ENCODE results near the gene TMEM187. TPM values are rescaled to one million over a fixed set of nuclear protein-coding genes. Genes with fewer than 3 reads are reported as not detected.

TMEM187 gene
- total RNA-seq, 1 donor from 2014 or later, result 19.2 TPM

DNA sequence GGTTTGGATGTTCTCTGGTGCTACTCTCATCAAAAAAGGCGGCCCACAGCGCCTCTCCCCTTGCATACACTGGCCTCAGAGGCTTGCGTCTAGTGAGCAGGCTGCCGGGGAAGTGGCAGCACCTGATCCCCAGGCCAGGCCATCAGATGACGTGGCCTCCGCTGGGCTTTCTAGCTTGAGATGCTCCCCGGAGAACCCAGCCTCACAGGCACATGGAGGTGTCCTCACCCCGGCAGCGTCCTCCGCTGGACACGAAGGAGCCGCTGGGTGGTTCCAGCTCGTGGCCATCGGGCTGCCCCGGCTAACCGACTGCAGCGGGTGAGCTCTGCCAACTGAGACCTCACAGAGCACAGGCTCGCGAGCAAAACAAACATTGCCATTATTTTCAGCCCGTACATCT is 34.4 kb downstream of the TMEM187 start:
- peaks cover 5% of the 10 kb centered on the region for H3K36me3 Mint-ChIP-seq (ENCODE audit: unreplicated experiment)
- H3K27me3 Mint-ChIP-seq (ENCODE audit: unreplicated experiment), result no peaks in the 10 kb centered on the region
- DNase-seq (ENCODE audit: extremely low spot score, unreplicated experiment), result no peak
- H3K4me1 Mint-ChIP-seq (ENCODE audit: unreplicated experiment), result peaks cover 6% of the 10 kb centered on the region
- TF ChIP-seq CTCF (IDR thresholded peaks at IDR 0.05), result no peak
- H3K4me3 Mint-ChIP-seq (ENCODE audit: unreplicated experiment), result no peak overlapping the region
- H3K27ac Mint-ChIP-seq (ENCODE audit: unreplicated experiment), result no peak overlapping the region
- H3K9me3 Mint-ChIP-seq (ENCODE audit: unreplicated experiment), result no peaks in the 10 kb centered on the region

GRCh38 chrX:154008521-154008920 is 36.0 kb downstream of the TMEM187 start:
- no peak for TF ChIP-seq CTCF (IDR thresholded peaks at IDR 0.05)
- H3K27me3 Mint-ChIP-seq (ENCODE audit: unreplicated experiment), result no peaks in the 10 kb centered on the region
- peaks cover 5% of the 10 kb centered on the region for H3K36me3 Mint-ChIP-seq (ENCODE audit: unreplicated experiment)
- DNase-seq (ENCODE audit: extremely low spot score, unreplicated experiment), result no peak
- no peaks in the 10 kb centered on the region for H3K9me3 Mint-ChIP-seq (ENCODE audit: unreplicated experiment)
- peaks cover 4% of the 10 kb centered on the region for H3K4me1 Mint-ChIP-seq (ENCODE audit: unreplicated experiment)
- H3K27ac Mint-ChIP-seq (ENCODE audit: unreplicated experiment), result no peak overlapping the region
- no peak overlapping the region for H3K4me3 Mint-ChIP-seq (ENCODE audit: unreplicated experiment)

DNA sequence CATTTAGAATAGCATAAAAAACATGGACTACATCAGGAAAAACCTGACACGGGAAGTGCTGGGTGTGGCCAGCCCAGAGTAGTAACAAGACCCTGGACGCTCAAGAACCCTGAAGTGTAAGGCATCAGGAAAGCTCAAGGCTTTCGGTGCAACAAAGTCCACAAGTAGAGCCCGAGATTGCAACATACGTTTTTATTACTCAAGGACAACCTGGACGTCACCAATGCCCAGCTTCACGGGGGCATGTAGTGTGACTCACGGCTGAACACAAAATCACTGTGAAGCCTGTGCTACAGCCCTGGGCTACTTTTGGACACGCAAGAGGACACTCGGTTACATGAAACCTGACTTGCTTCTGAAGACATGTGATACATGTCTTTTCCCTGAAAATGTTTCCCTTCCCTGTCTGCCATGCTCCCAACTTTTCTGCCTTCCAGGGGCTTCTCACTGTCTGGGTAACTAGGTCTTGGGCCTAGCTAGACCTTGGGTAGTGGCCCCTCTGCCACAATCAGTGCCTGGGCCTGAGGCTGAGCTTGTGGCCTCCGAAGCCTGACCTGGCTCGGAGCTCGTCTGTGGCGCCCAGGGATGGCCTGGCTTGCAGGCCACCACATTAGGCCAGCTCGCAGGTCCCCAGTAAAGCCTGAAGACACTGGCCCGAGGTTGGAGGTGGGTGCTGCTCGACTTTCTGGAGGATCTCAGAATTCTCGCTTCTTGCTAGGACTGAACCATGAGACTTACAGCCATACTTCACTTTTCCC is 38.0 kb downstream of the TMEM187 start:
- no peak for DNase-seq (ENCODE audit: extremely low spot score, unreplicated experiment)
- Mint-ChIP-seq H3K4me1 (ENCODE audit: unreplicated experiment) (peaks cover 7% of the 10 kb centered on the region), H3K9me3 (ENCODE audit: unreplicated experiment) (no peaks in the 10 kb centered on the region), H3K36me3 (ENCODE audit: unreplicated experiment) (peaks cover 5% of the 10 kb centered on the region), H3K4me3 (ENCODE audit: unreplicated experiment) (no peak overlapping the region), H3K27ac (ENCODE audit: unreplicated experiment) (no peak overlapping the region), H3K27me3 (ENCODE audit: unreplicated experiment) (no peaks in the 10 kb centered on the region)
- no peak for TF ChIP-seq CTCF (IDR thresholded peaks at IDR 0.05)

GRCh38 chrX:154011376-154012335 is 39.1 kb downstream of the TMEM187 start:
- Mint-ChIP-seq H3K27me3 (ENCODE audit: unreplicated experiment) (no peaks in the 10 kb centered on the region), H3K36me3 (ENCODE audit: unreplicated experiment) (peaks cover 8% of the 10 kb centered on the region), H3K9me3 (ENCODE audit: unreplicated experiment) (no peaks in the 10 kb centered on the region), H3K27ac (ENCODE audit: unreplicated experiment) (no peak overlapping the region), H3K4me1 (ENCODE audit: unreplicated experiment) (peaks cover 8% of the 10 kb centered on the region), H3K4me3 (ENCODE audit: unreplicated experiment) (no peak overlapping the region)
- no peak for DNase-seq (ENCODE audit: extremely low spot score, unreplicated experiment)
- no peak for TF ChIP-seq CTCF (IDR thresholded peaks at IDR 0.05)

Measured in osteocyte (in vitro differentiated cells).